Esophagus muscularis mucosa (tissue), 4 donors: ENCODE data around the gene GVQW3. TPM values are rescaled to one million over a fixed set of nuclear protein-coding genes. Genes with fewer than 3 reads are reported as not detected.

Experiments
- DNase-seq: peaks from one replicate; pipeline ENCODE4 v3.0.0-alpha.2; 2017; ENCODE audit errors: extremely low spot score
- H3K27ac ChIP-seq, 4 donors: fragments of 200-600 bp; sonication (generic); replicated peaks in 1 of 4; 1 replicate in 3 of 4; 2 replicates in 1 of 4; pipeline ENCODE4 v1.5.1; 2016 to 2019; ENCODE audit warnings: mild to moderate bottlenecking in 1 of 4
- H3K27me3 ChIP-seq, 4 donors: fragments of 200-600 bp; sonication (generic); one replicate each; pipeline versions ENCODE4 v1.5.1 to v1.6.0; 2016 to 2019
- H3K36me3 ChIP-seq, 4 donors: fragments of 200-600 bp; sonication (generic); one replicate each; pipeline ENCODE4 v1.5.1; 2016 to 2019
- H3K4me1 ChIP-seq, 4 donors: fragments of 200-600 bp; sonication (generic); one replicate each; pipeline ENCODE4 v1.5.1; 2016 to 2019
- H3K4me3 ChIP-seq, 4 donors: fragments of 200-600 bp; sonication (generic); 1 replicate in 2 of 4; 2 replicates in 2 of 4; pipeline ENCODE4 v1.5.1; 2016 to 2019; ENCODE audit warnings: mild to moderate bottlenecking in 4 of 4, moderate library complexity in 1 of 4
- H3K9me3 ChIP-seq, 4 donors: fragments of 200-600 bp; sonication (generic); 1 replicate in 3 of 4; 2 replicates in 1 of 4; pipeline ENCODE4 v1.5.1; 2016 to 2019
- CTCF ChIP-seq, 3 experiments: fragments of 200-600 bp in 2 of 3; fragments of 450-650 bp in 1 of 3; sonication (generic) in 2 of 3; IDR thresholded peaks; one replicate each; pipeline ENCODE4 v1.5.1; 2017 to 2019; ENCODE audit warnings: antibody characterized with exemption in 3 of 3, mild to moderate bottlenecking in 2 of 3, moderate library complexity in 1 of 3
- EP300 ChIP-seq: sonication (generic); formaldehyde crosslinking; IDR thresholded peaks from one replicate; pipeline ENCODE4 v1.6.1; 2017; ENCODE audit warnings: antibody characterized with exemption
- POLR2A ChIP-seq: fragments of 450-650 bp; IDR thresholded peaks from one replicate; pipeline ENCODE4 v1.6.1; 2017; ENCODE audit warnings: antibody characterized with exemption, moderate library complexity, mild to moderate bottlenecking, low read depth
- POLR2AphosphoS5 ChIP-seq, 2 donors: sonication (generic); formaldehyde crosslinking; IDR thresholded peaks; one replicate each; pipeline ENCODE4 v1.6.1; 2017; ENCODE audit warnings: antibody characterized with exemption in 2 of 2
- WGBS: methylation state at CpG from one replicate; pipeline ENCODE4 v1.1.5; 2018; 5-methylcytosine and 5-hydroxymethylcytosine counted together
- intact Hi-C: fragments of 100-400 bp; cut with DNase I; formaldehyde crosslinking; loops from one replicate; pipeline ENCODE4 v1.15.1; 2023
- small RNA-seq, 3 donors: library from RNA; depleted of rRNA; stranded (forward); fragments of <200 nt; gene quantifications; one replicate each; pipeline ENCODE3, GENCODE V24; 2016
- total RNA-seq, 4 donors: library from RNA; depleted of rRNA; stranded (reverse); fragments of >200 nt; gene quantifications; one replicate each; pipeline versions ENCODE4 v1.1.0 to v1.2.1, GENCODE V29; 2016

GVQW3 gene
- total RNA-seq, 4 donors from 2014 or later, result 0.50 to 1.6 (median 1.0) TPM

GRCh38 chr11:76455331-76455730 is 74.2 kb downstream of the GVQW3 start:
- Histone ChIP-seq H3K36me3 (peaks cover 3 to 62% (median 39%) of the 10 kb centered on the region in 4 donors), H3K4me1 (peaks cover 0 to 12% (median 8%) of the 10 kb centered on the region in 4 donors), H3K9me3 (no peaks in the 10 kb centered on the region), H3K27me3 (no peaks in the 10 kb centered on the region), H3K4me3 (no peak overlapping the region), H3K27ac (no peak overlapping the region)
- no peak for TF ChIP-seq EP300
- TF ChIP-seq CTCF (IDR thresholded peaks at IDR 0.05), result no peak
- TF ChIP-seq POLR2AphosphoS5 (IDR thresholded peaks at IDR 0.05), result no peak
- no peak for TF ChIP-seq POLR2A
- no peak for DNase-seq
- intact Hi-C loops, result no loop called here
- WGBS, result 51% methylated on average over 2 of the region's 2 CpGs

- Histone ChIP-seq H3K4me1 (peaks cover 0 to 12% (median 8%) of the 10 kb centered on the region in 4 donors), H3K36me3 (peaks cover 3 to 62% (median 43%) of the 10 kb centered on the region in 4 donors), H3K27me3 (no peaks in the 10 kb centered on the region), H3K27ac (no peak overlapping the region), H3K4me3 (no peak overlapping the region), H3K9me3 (no peaks in the 10 kb centered on the region)
- no peak for TF ChIP-seq EP300
- TF ChIP-seq POLR2A, result no peak
- TF ChIP-seq POLR2AphosphoS5 (IDR thresholded peaks at IDR 0.05), result no peak
- no peak for TF ChIP-seq CTCF (IDR thresholded peaks at IDR 0.05)
- no peak for DNase-seq
- intact Hi-C loops, result no loop called here
Observed at GRCh38 chr11:76455931-76456330, 74.8 kb downstream of the GVQW3 start.

- H3K36me3 ChIP-seq, result peaks cover 3 to 63% (median 43%) of the 10 kb centered on the region in 4 donors
Observed at GRCh38 chr11:76456571-76456970, 75.4 kb downstream of the GVQW3 start.

More at GRCh38 chr11:76456571-76456970, 75.4 kb downstream of the GVQW3 start:
- H3K4me3 ChIP-seq, result no peak overlapping the region
- no peaks in the 10 kb centered on the region for H3K27me3 ChIP-seq
- H3K4me1 ChIP-seq, result peaks cover 0 to 12% (median 8%) of the 10 kb centered on the region in 4 donors
- H3K27ac ChIP-seq, result no peak overlapping the region
- no peak for TF ChIP-seq POLR2AphosphoS5 (IDR thresholded peaks at IDR 0.05)
- no peak for TF ChIP-seq CTCF (IDR thresholded peaks at IDR 0.05)
- TF ChIP-seq EP300, result no peak
- no peak for TF ChIP-seq POLR2A
- H3K9me3 ChIP-seq, result no peaks in the 10 kb centered on the region
- 66% methylated on average over 2 of the region's 2 CpGs for WGBS
- no peak for DNase-seq
- intact Hi-C loops, result no loop called here

Small RNA genes lying within 50 kb of the gene (small RNA-seq; reads per million reads assigned to genes)
- 0 reads per million in 3 donors for gene RF00019

Other genes with a start within 250 kb of the GVQW3 start
- gene WNT11, start 174.8 kb upstream of the GVQW3 start, total RNA-seq, result 10 to 100 TPM in 2 of 4 donors, 1 to 10 TPM in 2; 3.7 to 11.0 (median 7.7) TPM
- gene THAP12, start 191 bp upstream of the GVQW3 start, total RNA-seq, result 10 to 100 TPM; 20.7 to 28.8 (median 27.0) TPM
- gene EMSY, start 63.7 kb downstream of the GVQW3 start, total RNA-seq, result 10 to 100 TPM; 17.1 to 34.6 (median 27.6) TPM